Kidney epithelial cell (primary cell): ENCODE data around the gene NDST1. TPM values are rescaled to one million over a fixed set of nuclear protein-coding genes. Genes with fewer than 3 reads are reported as not detected.

Experiments
- DNase-seq: peaks from one replicate; pipeline ENCODE4 v3.0.0-alpha.2; 2010; ENCODE audit warnings: low read depth
- H3K27me3 ChIP-seq: 2 replicates; pipeline ENCODE4 v1.6.0; 2011; ENCODE audit warnings: low read length; ENCODE audit not compliant: control insufficient read depth, insufficient read depth
- H3K36me3 ChIP-seq: 2 replicates; pipeline ENCODE4 v1.5.1; 2011; ENCODE audit warnings: low read length; ENCODE audit not compliant: control insufficient read depth, insufficient read depth
- H3K4me3 ChIP-seq: 2 replicates; pipeline ENCODE4 v1.5.1; 2011; ENCODE audit warnings: low read depth, mild to moderate bottlenecking, control low read depth, low read length
- total RNA-seq: library from RNA; depleted of rRNA; stranded (reverse); fragments of >200 nt; gene quantifications from 2 replicates; pipeline ENCODE4 v1.2.3, GENCODE V29; 2015
- TF ChIP-seq, protein P1 (sequence below): IDR thresholded peaks from 2 replicates; pipeline ENCODE4 v1.5.1; 2011; ENCODE audit warnings: mild to moderate bottlenecking, moderate library complexity, low read length, control low read depth, inconsistent platforms; ENCODE audit not compliant: insufficient read depth, poor library complexity, severe bottlenecking

Gene NDST1
- total RNA-seq, 1 donor from 2014 or later: 192 TPM

DNA sequence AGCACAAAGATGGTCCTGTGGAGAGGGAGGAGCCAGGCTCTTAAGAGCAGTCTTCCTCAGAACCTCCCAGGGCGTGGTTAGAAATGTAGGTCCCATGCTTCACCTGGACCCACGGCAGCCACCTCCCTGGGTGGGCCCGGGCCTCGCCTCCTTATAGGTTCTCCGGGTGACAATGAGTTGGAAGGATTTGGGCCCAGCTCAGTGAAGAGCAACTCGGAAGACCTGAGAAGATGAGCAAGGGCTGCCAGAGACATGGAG, 26.3 kb upstream of the NDST1 start:
- TF ChIP-seq, protein P1, sequence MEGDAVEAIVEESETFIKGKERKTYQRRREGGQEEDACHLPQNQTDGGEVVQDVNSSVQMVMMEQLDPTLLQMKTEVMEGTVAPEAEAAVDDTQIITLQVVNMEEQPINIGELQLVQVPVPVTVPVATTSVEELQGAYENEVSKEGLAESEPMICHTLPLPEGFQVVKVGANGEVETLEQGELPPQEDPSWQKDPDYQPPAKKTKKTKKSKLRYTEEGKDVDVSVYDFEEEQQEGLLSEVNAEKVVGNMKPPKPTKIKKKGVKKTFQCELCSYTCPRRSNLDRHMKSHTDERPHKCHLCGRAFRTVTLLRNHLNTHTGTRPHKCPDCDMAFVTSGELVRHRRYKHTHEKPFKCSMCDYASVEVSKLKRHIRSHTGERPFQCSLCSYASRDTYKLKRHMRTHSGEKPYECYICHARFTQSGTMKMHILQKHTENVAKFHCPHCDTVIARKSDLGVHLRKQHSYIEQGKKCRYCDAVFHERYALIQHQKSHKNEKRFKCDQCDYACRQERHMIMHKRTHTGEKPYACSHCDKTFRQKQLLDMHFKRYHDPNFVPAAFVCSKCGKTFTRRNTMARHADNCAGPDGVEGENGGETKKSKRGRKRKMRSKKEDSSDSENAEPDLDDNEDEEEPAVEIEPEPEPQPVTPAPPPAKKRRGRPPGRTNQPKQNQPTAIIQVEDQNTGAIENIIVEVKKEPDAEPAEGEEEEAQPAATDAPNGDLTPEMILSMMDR: no peak
- DNase-seq: no peak
- Histone ChIP-seq H3K27me3 (no peaks in the 10 kb centered on the region), H3K36me3 (no peaks in the 10 kb centered on the region), H3K4me3 (no peak overlapping the region)

DNA sequence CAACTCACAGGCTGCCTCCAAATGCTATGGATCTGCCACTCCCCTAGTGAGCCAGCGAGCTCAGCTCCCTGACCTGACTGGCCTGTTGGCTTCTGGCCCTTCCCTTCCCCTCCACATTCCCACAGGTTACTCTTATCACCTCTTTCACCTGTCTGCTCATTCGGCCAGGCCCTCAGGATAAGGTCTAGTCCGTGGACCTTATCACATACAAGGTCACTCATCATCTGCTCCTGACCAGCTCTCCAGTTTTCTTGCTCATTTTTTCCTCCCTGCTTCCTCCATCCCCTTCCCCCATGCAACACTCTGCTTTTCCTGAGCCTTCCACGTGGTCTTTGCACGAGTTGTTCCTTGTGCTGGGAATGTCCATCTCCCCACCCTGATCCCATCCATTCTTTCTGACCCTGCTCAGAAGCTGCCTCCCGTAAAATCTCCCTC, 25.9 kb upstream of the NDST1 start:
- Histone ChIP-seq H3K27me3 (no peaks in the 10 kb centered on the region), H3K36me3 (no peaks in the 10 kb centered on the region), H3K4me3 (no peak overlapping the region)
- TF ChIP-seq, protein P1: no peak
- DNase-seq: no peak

GRCh38 chr5:150484964-150485692, 22.8 kb upstream of the NDST1 start:
- H3K36me3 ChIP-seq: no peaks in the 10 kb centered on the region
- DNase-seq: no peak
- no peaks in the 10 kb centered on the region for H3K27me3 ChIP-seq
- peak overlapping the region; percentile 92 for H3K4me3 ChIP-seq
- TF ChIP-seq, protein P1: no peak

- TF ChIP-seq, protein P1: no peak
- no peak for DNase-seq
- H3K36me3 ChIP-seq: no peaks in the 10 kb centered on the region
- no peaks in the 10 kb centered on the region for H3K27me3 ChIP-seq
- H3K4me3 ChIP-seq: peak overlapping the region; percentile 92
Measured at GRCh38 chr5:150485693-150486401, 22.1 kb upstream of the NDST1 start.

GRCh38 chr5:150486402-150487198, 21.3 kb upstream of the NDST1 start:
- no peak for DNase-seq
- Histone ChIP-seq H3K4me3 (peak overlapping the region; percentile 92), H3K36me3 (no peaks in the 10 kb centered on the region), H3K27me3 (no peaks in the 10 kb centered on the region)
- TF ChIP-seq, protein P1: no peak
